ENCODE results near the gene NSFL1C.

The NSFL1C gene

DNA sequence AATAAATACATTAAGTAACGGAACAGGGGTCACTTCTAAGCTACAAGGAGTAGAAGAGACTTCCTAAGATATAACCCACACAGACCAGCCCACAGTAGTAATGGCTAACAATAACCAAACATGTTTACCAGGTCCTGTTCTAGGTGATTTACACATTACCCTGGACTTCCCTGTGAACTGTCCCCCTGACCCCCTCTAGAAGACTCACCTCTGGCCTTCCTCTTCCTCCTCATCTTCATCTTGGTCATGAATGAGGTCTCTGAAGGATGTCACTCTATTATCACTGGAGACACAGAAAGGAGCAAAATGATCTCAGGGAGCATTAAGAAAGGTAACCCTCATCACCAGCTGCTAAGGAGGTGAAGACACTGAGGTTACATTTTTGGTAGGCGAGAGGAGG is 8.7 kb downstream of the NSFL1C start:
- H3K4me3 ChIP-seq (ENCODE audit: low read depth, low read length): no peak overlapping the region
- TF ChIP-seq CTCF (IDR thresholded peaks at IDR 0.05; ENCODE audit: borderline replicate concordance, insufficient read depth, low read depth, low read length): no peak

DNA sequence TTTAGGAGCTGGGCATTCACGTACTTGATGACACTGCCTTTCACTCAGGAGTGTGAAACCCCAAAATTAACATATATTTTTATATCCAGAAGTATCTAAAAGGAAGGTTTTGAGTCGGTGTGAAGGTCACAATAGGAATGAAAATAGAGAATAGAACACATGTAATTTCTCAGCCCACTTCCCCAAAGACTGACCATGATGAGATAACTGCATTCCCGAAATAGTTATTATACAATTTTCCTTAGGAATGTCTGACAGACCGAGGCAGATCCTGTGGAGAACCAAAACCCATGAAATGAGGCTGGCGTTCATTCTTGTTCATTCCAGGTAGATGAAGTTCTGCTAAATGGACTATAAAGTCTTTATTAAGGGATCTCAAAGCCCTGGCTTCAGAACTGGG is 10.3 kb downstream of the NSFL1C start:
- no peak overlapping the region for H3K4me3 ChIP-seq (ENCODE audit: low read depth, low read length)
- no peak for TF ChIP-seq CTCF (IDR thresholded peaks at IDR 0.05; ENCODE audit: borderline replicate concordance, insufficient read depth, low read depth, low read length)

GRCh38 chr20:1450926-1451491 is 15.6 kb downstream of the NSFL1C start:
- H3K4me3 ChIP-seq (ENCODE audit: low read depth, low read length): no peak overlapping the region
- no peak for TF ChIP-seq CTCF (IDR thresholded peaks at IDR 0.05; ENCODE audit: borderline replicate concordance, insufficient read depth, low read depth, low read length)

GRCh38 chr20:1449370-1449769 is 17.3 kb downstream of the NSFL1C start:
- H3K4me3 ChIP-seq (ENCODE audit: low read depth, low read length): no peak overlapping the region
- TF ChIP-seq CTCF (IDR thresholded peaks at IDR 0.05; ENCODE audit: borderline replicate concordance, insufficient read depth, low read depth, low read length): no peak

GRCh38 chr20:1448081-1448620 is 18.5 kb downstream of the NSFL1C start:
- no peak for TF ChIP-seq CTCF (IDR thresholded peaks at IDR 0.05; ENCODE audit: borderline replicate concordance, insufficient read depth, low read depth, low read length)
- H3K4me3 ChIP-seq (ENCODE audit: low read depth, low read length): no peak overlapping the region

DNA sequence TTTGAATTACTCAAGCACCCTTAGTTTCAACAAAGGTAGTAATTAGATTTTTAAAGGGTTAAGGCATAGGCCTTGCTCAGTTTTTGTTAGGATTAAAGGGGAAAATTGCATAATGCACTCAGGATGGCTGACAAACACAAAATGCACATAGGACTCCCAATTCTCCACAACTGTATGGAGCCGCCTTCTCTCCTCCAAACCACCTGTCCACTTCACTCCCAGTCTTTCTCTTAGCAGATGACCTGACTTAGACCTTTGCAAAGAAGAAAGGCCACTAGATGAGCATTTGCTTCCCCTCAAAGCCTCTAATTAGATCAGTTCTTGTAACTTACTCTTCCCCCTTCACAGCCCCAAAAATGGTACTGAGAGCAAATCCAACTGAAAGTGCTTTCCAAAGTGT is 20.1 kb downstream of the NSFL1C start:
- TF ChIP-seq CTCF (IDR thresholded peaks at IDR 0.05; ENCODE audit: borderline replicate concordance, insufficient read depth, low read depth, low read length): no peak
- no peak overlapping the region for H3K4me3 ChIP-seq (ENCODE audit: low read depth, low read length)

- TF ChIP-seq CTCF (IDR thresholded peaks at IDR 0.05; ENCODE audit: borderline replicate concordance, insufficient read depth, low read depth, low read length): no peak
- no peak overlapping the region for H3K4me3 ChIP-seq (ENCODE audit: low read depth, low read length)
Measured at GRCh38 chr20:1443085-1443484, 23.6 kb downstream of the NSFL1C start.
